NCI-H524 (cell line): ENCODE results near the gene FOXO6.
A peak's percentile ranks its signal among the peaks of the same experiment; 100 is the strongest.

Experiments
- DNase-seq, 2 experiments: peaks; one replicate each; lab custom pipeline; 2025; lab: John Stamatoyannopoulos, UW

The FOXO6 gene

GRCh38 chr1:41400225-41400624, 39.0 kb downstream of the FOXO6 start:
- peak; percentile 51 to 79 for DNase-seq

- DNase-seq: no peak
Observed at GRCh38 chr1:41401899-41402298, 40.7 kb downstream of the FOXO6 start.

DNA sequence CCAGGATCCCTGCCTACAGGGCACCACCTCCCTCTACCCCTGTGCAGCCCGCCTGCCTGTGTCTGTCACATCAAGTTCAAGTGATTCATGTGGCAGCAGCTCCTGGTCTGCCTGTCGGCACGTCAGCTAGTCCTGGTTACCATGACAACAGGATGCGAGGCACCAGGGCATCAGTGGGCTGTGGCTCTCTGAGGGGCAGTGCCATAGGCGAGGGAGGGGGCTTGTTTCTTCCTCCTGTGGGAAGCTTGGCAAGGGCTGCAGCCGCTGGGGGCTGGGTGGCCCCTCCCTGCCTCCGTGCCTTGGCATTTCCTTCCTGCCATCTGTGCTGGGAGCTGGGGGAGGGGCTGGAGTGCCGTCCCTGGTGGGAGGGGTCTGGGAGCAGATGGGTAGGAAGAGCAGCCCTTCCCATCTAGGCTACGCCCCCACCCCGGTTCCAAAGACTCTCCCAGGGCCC, 43.1 kb downstream of the FOXO6 start:
- DNase-seq: peak; percentile 97 to 99

DNA sequence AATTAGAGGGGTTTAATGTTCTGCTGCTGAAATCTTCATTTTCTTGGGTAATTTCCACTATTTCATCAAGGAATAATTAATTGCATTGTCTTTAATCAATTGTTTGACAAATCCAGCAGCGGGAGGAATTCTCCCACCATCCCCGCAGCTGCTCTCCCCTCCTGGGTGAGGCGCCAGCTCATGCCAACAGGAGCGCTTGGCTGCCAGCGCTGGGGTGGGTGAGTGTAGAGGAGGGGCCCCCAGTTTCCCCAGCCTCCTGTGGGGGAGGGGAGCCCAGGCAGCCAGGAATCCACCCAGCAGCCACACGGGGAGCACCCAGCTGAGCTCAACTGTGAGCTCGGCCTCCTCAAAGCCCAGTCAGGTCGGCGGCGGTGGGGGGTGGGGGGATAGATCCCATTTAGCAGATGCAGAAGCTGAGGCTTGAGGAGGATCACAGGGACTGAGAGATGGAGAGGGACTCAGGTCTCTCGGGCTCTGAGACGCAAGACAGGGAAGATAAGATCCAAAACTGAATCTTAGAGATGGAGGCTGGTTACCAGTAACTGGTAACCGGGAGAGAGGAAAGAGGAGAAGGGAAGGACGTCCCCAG, 46.5 kb downstream of the FOXO6 start:
- DNase-seq: no peak

GRCh38 chr1:41408691-41409090, 47.5 kb downstream of the FOXO6 start:
- no peak for DNase-seq

GRCh38 chr1:41409825-41410224, 48.6 kb downstream of the FOXO6 start:
- DNase-seq: no peak

GRCh38 chr1:41410462-41410861, 49.2 kb downstream of the FOXO6 start:
- DNase-seq: no peak

DNA sequence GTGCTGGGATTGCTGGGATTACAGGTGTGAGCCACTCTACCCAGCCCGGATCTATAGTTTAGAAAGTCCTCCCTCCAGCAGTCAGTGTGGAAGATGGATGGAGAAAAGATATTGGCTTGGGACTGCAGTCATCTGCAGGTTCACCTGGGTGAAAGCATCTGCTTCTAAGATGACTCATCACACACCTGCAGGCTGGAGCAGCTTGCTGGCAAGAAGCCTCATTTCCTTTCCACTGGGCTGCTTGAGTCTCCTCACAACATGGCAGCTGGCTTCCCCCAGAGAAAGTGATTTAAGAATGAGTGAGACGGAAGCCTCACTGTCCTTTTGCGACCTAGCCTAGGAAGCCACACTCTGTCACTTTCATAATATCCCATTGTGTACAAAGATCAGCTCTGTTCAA, 50.0 kb downstream of the FOXO6 start:
- no peak for DNase-seq

- no peak for DNase-seq
Observed at GRCh38 chr1:41412748-41413147, 51.5 kb downstream of the FOXO6 start.

DNA sequence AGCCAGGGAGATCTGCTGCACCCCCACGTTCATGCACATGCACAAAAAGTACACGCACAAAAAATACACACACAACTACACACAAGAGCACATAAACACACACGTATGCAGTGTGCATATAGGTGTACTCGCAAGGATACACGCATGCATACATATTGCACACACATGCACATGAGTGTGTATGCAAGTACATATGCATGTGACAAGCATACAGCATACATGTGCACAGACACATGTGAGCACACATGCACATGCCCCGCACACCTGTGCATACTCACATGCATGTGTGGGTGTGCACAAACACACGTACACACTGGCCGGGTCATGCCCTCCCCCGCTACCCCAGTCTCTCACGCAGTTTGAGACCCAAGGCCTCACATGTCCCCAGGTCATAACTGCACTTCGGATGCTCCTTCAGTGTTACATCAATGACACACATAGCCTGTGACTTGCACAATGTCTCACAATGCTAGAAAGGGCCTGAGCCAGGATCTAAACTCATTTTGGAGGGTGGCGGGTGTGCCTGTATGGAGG, 52.6 kb downstream of the FOXO6 start:
- DNase-seq: no peak

DNA sequence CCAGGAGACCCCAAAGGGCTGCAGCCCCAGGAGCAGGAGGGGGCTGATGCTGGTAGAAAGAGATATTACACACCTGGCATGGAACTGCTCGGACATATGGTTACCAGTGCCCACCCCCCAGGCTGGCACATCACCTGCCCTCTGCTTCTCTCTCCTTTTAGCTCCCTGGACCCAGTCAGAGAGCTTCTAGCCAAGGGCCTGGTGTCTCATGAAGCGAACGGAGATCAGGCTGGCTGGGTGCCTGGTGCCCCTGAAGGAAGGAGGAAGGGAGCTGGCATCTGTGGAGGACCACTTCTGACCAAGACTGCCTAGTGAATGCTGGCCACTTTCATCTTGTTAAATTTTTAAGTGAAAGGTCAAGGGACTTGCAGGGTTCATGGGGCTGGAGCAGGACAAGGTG, 53.1 kb downstream of the FOXO6 start:
- DNase-seq: no peak

DNA sequence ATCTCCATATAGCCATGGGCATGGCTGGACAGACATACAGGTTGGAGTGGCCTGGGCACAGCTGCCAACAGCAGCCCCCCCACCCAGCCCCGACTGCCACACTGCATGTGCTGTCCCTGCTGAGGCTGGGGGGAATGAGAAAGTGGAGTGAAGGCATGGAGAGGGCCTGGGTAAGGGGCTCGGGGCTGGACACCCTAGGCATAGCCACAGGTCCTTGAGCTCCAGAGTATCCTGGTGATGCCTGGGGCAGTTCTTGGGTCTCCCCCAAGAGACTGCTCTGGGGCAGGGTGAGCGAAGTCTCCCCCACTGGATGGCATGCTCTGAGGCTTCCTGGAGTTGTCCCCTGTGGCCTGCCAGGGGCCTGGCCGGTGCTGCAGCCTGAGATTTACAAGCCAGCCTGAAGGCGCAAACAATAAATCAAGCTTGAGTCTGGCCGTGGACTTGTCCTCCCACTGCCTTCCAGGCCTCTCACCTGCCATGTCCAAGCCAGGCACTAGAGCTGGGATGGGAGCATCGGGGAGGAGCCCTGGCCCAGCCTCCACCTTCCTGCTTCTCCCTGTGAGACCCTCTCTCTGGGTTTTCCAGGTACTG, 53.6 kb downstream of the FOXO6 start:
- no peak for DNase-seq

DNA sequence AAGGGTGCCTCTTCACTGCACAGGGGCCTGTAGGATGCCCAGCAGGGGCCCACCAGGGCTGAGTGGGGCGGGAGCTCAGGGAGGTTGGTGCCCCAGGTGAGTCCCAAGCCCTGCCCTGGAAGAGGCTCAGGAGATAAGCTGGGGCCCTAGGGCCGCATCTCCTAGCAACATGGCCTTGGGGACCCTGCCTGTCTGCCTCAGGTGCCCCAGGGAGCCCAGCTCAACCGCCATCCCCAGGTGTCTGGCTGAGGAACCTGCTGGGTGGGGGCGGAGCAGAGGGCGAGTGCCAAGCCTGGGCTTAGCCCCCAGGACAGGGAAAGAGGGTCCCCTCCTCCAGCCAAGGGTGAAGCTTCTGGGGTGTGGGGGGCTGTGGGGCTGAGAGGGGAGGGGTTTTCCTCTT, 54.8 kb downstream of the FOXO6 start:
- DNase-seq: no peak

- peak; percentile 72 to 82 for DNase-seq
Observed at GRCh38 chr1:41416552-41417334, 55.5 kb downstream of the FOXO6 start.

DNA sequence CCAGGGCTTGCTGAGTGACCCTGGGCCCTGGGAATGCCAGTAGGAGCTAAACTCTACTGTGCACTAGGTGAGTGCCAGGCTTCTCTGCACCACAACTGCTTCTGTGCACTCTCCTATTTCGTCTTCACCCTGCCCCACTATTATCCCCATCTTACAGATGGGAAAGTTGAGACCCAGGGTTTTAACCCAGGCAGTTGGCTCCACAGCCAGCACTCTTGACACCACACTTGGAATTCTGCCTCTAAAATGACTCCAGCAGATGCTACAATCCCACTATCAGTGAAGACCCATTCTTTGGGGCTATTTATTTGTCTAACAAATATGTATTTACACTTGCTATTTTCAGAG, 56.1 kb downstream of the FOXO6 start:
- no peak for DNase-seq

- no peak for DNase-seq
Observed at GRCh38 chr1:41417746-41418145, 56.5 kb downstream of the FOXO6 start.

DNA sequence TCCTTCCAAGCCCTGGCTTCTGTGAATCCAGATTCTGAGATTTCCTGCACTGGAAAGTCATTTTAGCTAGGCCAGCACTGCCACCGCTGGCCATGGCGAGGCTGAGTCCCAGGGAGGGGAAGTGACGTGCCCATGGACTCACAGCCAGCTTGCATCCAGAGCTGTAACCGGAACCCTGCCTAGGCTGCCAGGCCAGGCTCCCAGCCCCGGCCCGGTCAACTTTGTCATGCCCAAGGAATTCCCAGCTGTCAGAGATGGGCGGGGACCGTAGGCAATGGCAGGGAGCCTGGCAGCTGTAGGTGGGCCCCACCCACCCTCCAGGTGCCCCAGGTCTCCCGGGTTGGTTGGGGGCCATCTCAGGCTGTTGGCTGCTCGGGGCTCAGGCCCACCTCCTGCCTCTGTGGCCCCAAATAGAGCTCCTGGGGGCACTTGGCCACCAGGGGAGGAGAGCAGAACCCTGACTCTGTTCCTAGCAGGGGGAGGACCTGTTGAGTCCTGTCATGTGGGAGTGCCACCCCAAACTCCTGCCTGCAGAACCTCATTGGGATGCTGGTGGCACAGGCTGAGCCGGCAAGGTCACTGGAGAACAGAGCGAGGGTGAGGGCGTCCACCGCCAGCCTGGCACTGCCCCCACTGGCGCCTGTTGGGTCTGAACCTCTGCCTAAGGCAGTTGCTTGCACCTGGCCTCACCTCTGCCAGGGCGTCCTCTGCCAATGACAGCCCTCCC, 57.8 kb downstream of the FOXO6 start:
- peak in 1 of 2 experiments; percentile 51 for DNase-seq

DNA sequence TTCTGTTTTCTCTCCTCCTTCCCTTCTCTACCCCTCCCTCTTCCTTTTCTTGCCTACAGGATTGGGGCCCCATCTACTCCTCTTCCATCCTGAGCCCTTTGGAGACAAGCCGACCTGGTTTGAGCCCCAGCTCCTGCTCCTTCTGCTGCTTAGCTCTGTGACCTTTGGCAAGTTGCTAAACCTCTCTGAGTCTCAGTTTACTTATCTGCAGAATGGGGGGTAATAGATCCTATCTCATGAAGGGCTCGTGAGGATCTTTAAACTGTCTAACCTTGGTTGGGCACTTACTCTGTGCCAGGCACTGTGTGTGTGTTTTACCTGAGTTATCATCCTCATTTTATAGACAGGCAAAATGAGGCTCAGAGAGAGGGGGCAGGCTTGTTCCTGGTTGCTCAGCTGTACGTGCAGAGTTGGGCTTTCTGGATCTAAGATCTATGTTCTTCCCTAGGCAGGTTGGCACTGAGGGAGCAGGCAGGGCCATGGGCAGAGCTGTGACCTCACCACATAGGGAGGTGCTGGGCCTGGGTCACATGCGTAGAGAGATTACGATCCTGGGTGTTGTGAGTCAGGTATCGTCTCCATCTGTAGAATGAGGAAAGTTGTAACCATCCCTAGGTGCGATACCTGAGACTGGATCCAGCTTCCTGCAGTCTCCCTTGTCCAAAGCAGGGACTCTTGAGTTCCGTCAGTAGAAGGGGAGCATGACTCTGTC, 58.5 kb downstream of the FOXO6 start:
- DNase-seq: no peak

GRCh38 chr1:41420351-41420750, 59.1 kb downstream of the FOXO6 start:
- no peak for DNase-seq

GRCh38 chr1:41420860-41421259, 59.6 kb downstream of the FOXO6 start:
- DNase-seq: peak; percentile 46 to 78

GRCh38 chr1:41422306-41422705, 61.1 kb downstream of the FOXO6 start:
- DNase-seq: no peak
